Astrocyte of the cerebellum (primary cell): Measurements from ENCODE around the gene PRDX2.
A peak's percentile ranks its signal among the peaks of the same experiment; 100 is the strongest.

Source experiments
- DNase-seq: peaks from one replicate; pipeline ENCODE4 v3.0.0-alpha.2; 2011; ENCODE audit warnings: low read depth
- H3K4me3 ChIP-seq: 2 replicates; pipeline ENCODE4 v1.5.1; 2011; ENCODE audit warnings: mild to moderate bottlenecking, low read depth, low read length, moderate library complexity
- CTCF ChIP-seq: IDR thresholded peaks from 2 replicates; pipeline ENCODE4 v1.5.1; 2012; ENCODE audit warnings: low read length, low read depth, moderate library complexity, mild to moderate bottlenecking; ENCODE audit errors: missing control alignments
- in situ Hi-C: cut with HindIII; loops from 2 replicates; pipeline ENCODE4 v1.10.0; 2017; ENCODE audit warnings: low sequenced_read_pairs

The PRDX2 gene

GRCh38 chr19:12766051-12766521, 35.5 kb downstream of the PRDX2 start:
- peak overlapping the region; percentile 35 for H3K4me3 ChIP-seq
- TF ChIP-seq CTCF, result peak; percentile 65
- in situ Hi-C loops, result loop anchor here (5.0 kb wide), 2 partner anchors 51 to 81 kb away; no protein-coding TSS in a partner anchor
- no peak for DNase-seq

GRCh38 chr19:12764698-12765097, 36.9 kb downstream of the PRDX2 start:
- TF ChIP-seq CTCF, result no peak
- in situ Hi-C loops, result loop anchor here (5.0 kb wide), 2 partner anchors 53 to 83 kb away; no protein-coding TSS in a partner anchor

GRCh38 chr19:12763100-12763499, 38.5 kb downstream of the PRDX2 start:
- H3K4me3 ChIP-seq, result no peak overlapping the region
- TF ChIP-seq CTCF, result no peak
- in situ Hi-C loops, result no loop called here
- no peak for DNase-seq

More at GRCh38 chr19:12764698-12765097, 36.9 kb downstream of the PRDX2 start:
- no peak for DNase-seq
- H3K4me3 ChIP-seq, result no peak overlapping the region

- no peak overlapping the region for H3K4me3 ChIP-seq
- no peak for DNase-seq
- in situ Hi-C loops, result no loop called here
- TF ChIP-seq CTCF, result no peak
Observed at GRCh38 chr19:12759686-12760085, 41.9 kb downstream of the PRDX2 start.

- no peak for DNase-seq
- TF ChIP-seq CTCF, result peak; percentile 89
- peak overlapping the region; percentile 26 for H3K4me3 ChIP-seq
- in situ Hi-C loops, result no loop called here
Observed at GRCh38 chr19:12757544-12758274, 43.9 kb downstream of the PRDX2 start.

GRCh38 chr19:12756150-12756883, 45.3 kb downstream of the PRDX2 start:
- TF ChIP-seq CTCF, result no peak
- in situ Hi-C loops, result no loop called here
- H3K4me3 ChIP-seq, result no peak overlapping the region
- no peak for DNase-seq
